Measurements from ENCODE around the gene DGCR8. TPM values are rescaled to one million over a fixed set of nuclear protein-coding genes. Genes with fewer than 3 reads are reported as not detected.
A peak's percentile ranks its signal among the peaks of the same experiment; 100 is the strongest.

The DGCR8 gene
- total RNA-seq, 3 donors from 2014 or later: 56.2 to 65.3 (median 60.9) TPM

- Mint-ChIP-seq H3K4me1 (ENCODE audit: low read depth) (peaks cover 41% of the 10 kb centered on the region), H3K27me3 (ENCODE audit: low read depth) (no peaks in the 10 kb centered on the region), H3K4me3 (peak overlapping the region; percentile 80), H3K9me3 (no peaks in the 10 kb centered on the region), H3K36me3 (ENCODE audit: insufficient read depth) (peaks cover under 1% of the 10 kb centered on the region)
- no peak for ATAC-seq
- DNase-seq: no peak
Observed at GRCh38 chr22:20132686-20133246, 52.7 kb downstream of the DGCR8 start.

DNA sequence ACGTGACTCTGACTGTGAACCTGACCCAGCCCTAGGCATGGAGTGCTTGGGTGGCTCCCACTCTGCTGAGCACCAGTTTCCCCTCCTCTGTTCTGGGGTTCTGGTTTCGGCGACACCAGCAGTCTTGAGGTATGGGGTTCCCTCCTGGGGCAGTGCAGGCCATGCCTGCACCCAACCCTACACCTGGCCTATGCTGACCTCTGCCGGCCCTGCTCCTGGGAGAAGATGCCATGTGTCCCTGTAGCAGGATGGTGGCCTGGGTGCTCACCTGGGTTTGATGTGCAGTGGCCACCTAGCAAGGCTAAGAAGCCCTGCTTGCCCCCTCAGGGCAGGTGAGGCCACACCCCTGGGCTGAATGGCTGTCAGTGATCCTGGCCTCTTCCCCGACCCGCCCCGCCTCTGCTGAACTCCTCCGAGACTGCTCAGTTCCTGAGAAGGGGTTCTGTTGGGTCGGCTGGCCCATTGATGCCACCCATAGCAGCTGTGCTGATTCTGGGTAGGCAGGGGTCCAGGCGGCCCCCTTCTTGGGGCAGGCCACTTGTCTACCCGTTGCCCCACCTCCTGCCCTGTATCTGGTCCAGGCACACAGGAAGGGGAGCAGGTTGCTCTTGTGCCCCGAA lies 54.0 kb downstream of the DGCR8 start:
- DNase-seq (no peak), ATAC-seq (no peak)
- Mint-ChIP-seq H3K9me3 (no peaks in the 10 kb centered on the region), H3K4me1 (ENCODE audit: low read depth) (peaks cover 42% of the 10 kb centered on the region), H3K36me3 (ENCODE audit: insufficient read depth) (no peaks in the 10 kb centered on the region), H3K4me3 (peak overlapping the region; percentile 80), H3K27me3 (ENCODE audit: low read depth) (no peaks in the 10 kb centered on the region)

DNA sequence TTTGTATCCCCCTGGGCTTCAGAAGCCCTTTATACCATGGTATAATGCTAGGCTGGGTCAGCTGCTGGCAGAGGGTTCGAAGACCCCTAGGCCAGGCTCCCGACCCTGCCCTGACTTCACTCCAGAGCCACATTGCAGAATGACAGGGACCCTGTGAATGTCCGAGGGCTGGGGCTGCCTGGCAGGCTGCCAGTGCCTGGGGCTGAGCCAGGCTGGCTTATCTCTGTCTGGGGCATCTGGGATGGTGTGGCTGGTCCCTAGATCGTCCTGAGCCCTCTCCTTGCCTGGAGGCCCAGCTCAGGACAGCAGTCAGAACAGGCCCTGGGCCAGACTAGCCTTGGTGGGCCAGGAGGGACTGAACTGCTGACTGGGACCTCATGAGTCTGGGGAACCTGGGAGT lies 55.2 kb downstream of the DGCR8 start:
- peaks cover 36% of the 10 kb centered on the region for H3K4me1 Mint-ChIP-seq (ENCODE audit: low read depth)

GRCh38 chr22:20135806-20136602 lies 56.0 kb downstream of the DGCR8 start:
- Mint-ChIP-seq H3K9me3 (no peaks in the 10 kb centered on the region), H3K4me1 (ENCODE audit: low read depth) (peaks cover 36% of the 10 kb centered on the region), H3K4me3 (no peak overlapping the region), H3K27me3 (ENCODE audit: low read depth) (no peaks in the 10 kb centered on the region), H3K36me3 (ENCODE audit: insufficient read depth) (no peaks in the 10 kb centered on the region)
- no peak for ATAC-seq
- DNase-seq: no peak

More for the DNA sequence above, 55.2 kb downstream of the DGCR8 start:
- DNase-seq (no peak), ATAC-seq (no peak)
- Mint-ChIP-seq H3K9me3 (no peaks in the 10 kb centered on the region), H3K27me3 (ENCODE audit: low read depth) (no peaks in the 10 kb centered on the region), H3K4me3 (no peak overlapping the region), H3K36me3 (ENCODE audit: insufficient read depth) (no peaks in the 10 kb centered on the region)

- ATAC-seq: no peak
- DNase-seq: no peak
- H3K4me1 Mint-ChIP-seq (ENCODE audit: low read depth): peaks cover 36% of the 10 kb centered on the region
- H3K4me3 Mint-ChIP-seq: no peak overlapping the region
- H3K27me3 Mint-ChIP-seq (ENCODE audit: low read depth): no peaks in the 10 kb centered on the region
- no peaks in the 10 kb centered on the region for H3K9me3 Mint-ChIP-seq
- H3K36me3 Mint-ChIP-seq (ENCODE audit: insufficient read depth): no peaks in the 10 kb centered on the region
Observed at GRCh38 chr22:20136603-20136873, 56.5 kb downstream of the DGCR8 start.

GRCh38 chr22:20137113-20137512 lies 57.1 kb downstream of the DGCR8 start:
- Mint-ChIP-seq H3K4me1 (ENCODE audit: low read depth) (peaks cover 36% of the 10 kb centered on the region), H3K27me3 (ENCODE audit: low read depth) (no peaks in the 10 kb centered on the region), H3K36me3 (ENCODE audit: insufficient read depth) (no peaks in the 10 kb centered on the region), H3K9me3 (no peaks in the 10 kb centered on the region), H3K4me3 (no peak overlapping the region)
- DNase-seq (no peak), ATAC-seq (no peak)

GRCh38 chr22:20137671-20138416 lies 57.8 kb downstream of the DGCR8 start:
- H3K36me3 Mint-ChIP-seq (ENCODE audit: insufficient read depth): no peaks in the 10 kb centered on the region
- no peak for DNase-seq
- H3K4me1 Mint-ChIP-seq (ENCODE audit: low read depth): peaks cover 31% of the 10 kb centered on the region
- no peak for ATAC-seq
- H3K27me3 Mint-ChIP-seq (ENCODE audit: low read depth): no peaks in the 10 kb centered on the region
- no peak overlapping the region for H3K4me3 Mint-ChIP-seq
- H3K9me3 Mint-ChIP-seq: no peaks in the 10 kb centered on the region

- DNase-seq (no peak), ATAC-seq (no peak)
- Mint-ChIP-seq H3K27me3 (ENCODE audit: low read depth) (no peaks in the 10 kb centered on the region), H3K4me1 (ENCODE audit: low read depth) (peaks cover 27% of the 10 kb centered on the region), H3K9me3 (no peaks in the 10 kb centered on the region), H3K36me3 (ENCODE audit: insufficient read depth) (no peaks in the 10 kb centered on the region), H3K4me3 (no peak overlapping the region)
Observed at GRCh38 chr22:20138417-20138738, 58.3 kb downstream of the DGCR8 start.

- Mint-ChIP-seq H3K27me3 (ENCODE audit: low read depth) (no peaks in the 10 kb centered on the region), H3K36me3 (ENCODE audit: insufficient read depth) (peaks cover under 1% of the 10 kb centered on the region), H3K4me3 (no peak overlapping the region), H3K9me3 (no peaks in the 10 kb centered on the region), H3K4me1 (ENCODE audit: low read depth) (peaks cover 24% of the 10 kb centered on the region)
- ATAC-seq (no peak), DNase-seq (no peak)
Observed at GRCh38 chr22:20138868-20139267, 58.8 kb downstream of the DGCR8 start.

DNA sequence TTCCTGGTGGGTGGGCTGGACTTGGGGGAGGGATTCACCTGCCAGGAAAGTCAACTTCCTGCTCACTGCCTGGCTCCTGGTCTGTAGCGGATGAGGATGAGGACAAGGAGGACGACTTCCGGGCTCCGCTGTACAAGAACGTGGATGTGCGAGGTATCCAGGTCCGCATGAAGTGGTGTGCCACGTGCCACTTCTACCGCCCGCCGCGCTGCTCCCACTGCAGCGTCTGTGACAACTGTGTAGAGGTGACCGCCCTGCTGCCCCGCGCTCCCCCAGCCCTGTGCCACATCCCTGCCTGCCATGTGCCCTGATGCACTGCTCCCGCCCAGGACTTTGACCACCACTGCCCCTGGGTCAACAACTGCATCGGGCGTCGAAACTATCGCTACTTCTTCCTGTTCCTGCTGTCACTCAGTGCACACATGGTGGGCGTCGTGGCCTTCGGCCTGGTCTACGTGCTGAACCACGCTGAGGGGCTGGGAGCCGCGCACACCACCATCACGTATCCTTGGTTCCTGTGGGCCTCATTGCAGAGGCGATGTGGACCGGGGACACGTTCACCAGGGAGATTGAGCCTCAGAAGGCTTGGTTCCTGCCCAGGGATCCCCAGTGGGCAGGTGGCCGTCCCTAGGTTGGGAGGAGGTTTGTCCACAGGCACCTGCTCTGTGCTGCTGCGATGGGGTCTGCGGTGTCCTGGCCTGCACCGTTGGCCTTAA lies 59.5 kb downstream of the DGCR8 start:
- ATAC-seq (no peak), DNase-seq (no peak)
- peaks cover 4% of the 10 kb centered on the region for H3K36me3 Mint-ChIP-seq (ENCODE audit: insufficient read depth)
- H3K4me3 Mint-ChIP-seq: no peak overlapping the region
- H3K4me1 Mint-ChIP-seq (ENCODE audit: low read depth): peaks cover 18% of the 10 kb centered on the region
- H3K9me3 Mint-ChIP-seq: no peaks in the 10 kb centered on the region
- no peaks in the 10 kb centered on the region for H3K27me3 Mint-ChIP-seq (ENCODE audit: low read depth)

DNA sequence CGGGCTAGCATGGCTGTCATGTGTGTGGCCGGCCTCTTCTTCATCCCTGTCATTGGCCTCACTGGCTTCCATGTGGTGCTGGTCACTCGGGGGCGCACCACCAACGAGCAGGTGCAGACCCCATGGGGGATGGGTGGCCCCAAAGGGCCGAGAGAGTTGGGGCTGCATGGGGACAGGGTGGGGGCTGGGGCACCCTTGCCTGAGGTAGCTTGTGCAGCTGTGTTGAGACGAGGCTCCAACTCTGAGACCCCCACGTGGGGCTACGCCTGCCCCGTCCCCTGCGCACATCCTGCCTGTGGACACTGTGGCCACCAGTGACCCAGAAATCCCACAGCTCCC lies 60.0 kb downstream of the DGCR8 start:
- no peak overlapping the region for H3K4me3 Mint-ChIP-seq
- H3K27me3 Mint-ChIP-seq (ENCODE audit: low read depth): no peaks in the 10 kb centered on the region
- no peaks in the 10 kb centered on the region for H3K9me3 Mint-ChIP-seq
- H3K4me1 Mint-ChIP-seq (ENCODE audit: low read depth): peaks cover 14% of the 10 kb centered on the region
- ATAC-seq (no peak), DNase-seq (no peak)
- peaks cover 4% of the 10 kb centered on the region for H3K36me3 Mint-ChIP-seq (ENCODE audit: insufficient read depth)

- no peak for DNase-seq
- ATAC-seq: no peak
- Mint-ChIP-seq H3K36me3 (ENCODE audit: insufficient read depth) (peaks cover 4% of the 10 kb centered on the region), H3K27me3 (ENCODE audit: low read depth) (no peaks in the 10 kb centered on the region), H3K9me3 (no peaks in the 10 kb centered on the region), H3K4me1 (ENCODE audit: low read depth) (peaks cover 12% of the 10 kb centered on the region), H3K4me3 (no peak overlapping the region)
Observed at GRCh38 chr22:20140521-20140964, 60.5 kb downstream of the DGCR8 start.

DNA sequence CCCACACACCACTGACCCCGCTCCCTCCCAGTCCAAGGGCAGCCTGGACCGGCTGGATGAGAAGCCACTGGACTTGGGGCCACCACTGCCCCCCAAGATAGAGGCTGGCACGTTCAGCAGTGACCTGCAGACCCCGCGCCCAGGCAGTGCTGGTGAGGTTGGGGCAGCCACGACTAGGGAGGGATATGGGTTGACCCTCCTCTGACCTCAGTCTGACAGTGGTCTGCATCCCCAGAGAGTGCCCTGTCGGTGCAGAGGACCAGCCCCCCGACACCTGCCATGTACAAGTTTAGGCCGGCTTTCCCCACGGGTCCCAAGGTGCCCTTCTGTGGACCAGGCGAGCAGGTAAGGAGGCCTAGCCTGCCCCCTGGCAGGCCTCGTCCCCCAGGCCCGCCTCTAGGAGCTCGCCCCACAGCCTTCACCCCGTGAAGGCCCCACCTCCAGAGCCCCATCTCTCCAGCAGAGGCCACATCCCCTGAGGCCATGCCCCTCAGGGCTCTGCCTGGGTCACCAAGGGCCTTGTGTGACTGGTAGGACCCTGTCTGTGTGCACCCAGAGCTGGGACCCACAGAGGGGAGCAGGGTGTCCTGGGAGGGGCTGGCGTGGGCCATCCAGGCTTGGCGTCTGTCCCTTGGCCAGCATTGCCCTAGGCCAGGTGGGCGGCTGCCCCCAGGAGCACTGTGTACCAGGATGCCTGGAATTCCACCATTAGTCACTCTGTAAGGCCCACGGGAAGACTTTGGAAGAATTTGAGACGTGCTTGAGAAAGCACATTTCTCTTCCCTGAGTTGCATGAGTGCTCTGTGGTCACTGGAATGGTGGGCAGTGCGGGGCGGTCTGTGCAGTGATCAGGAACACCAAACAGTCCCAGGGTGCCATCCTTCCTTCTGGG lies 61.4 kb downstream of the DGCR8 start:
- H3K9me3 Mint-ChIP-seq: no peaks in the 10 kb centered on the region
- DNase-seq (no peak), ATAC-seq (no peak)
- peaks cover 4% of the 10 kb centered on the region for H3K36me3 Mint-ChIP-seq (ENCODE audit: insufficient read depth)
- H3K27me3 Mint-ChIP-seq (ENCODE audit: low read depth): no peaks in the 10 kb centered on the region
- H3K4me3 Mint-ChIP-seq: no peak overlapping the region
- peaks cover 10% of the 10 kb centered on the region for H3K4me1 Mint-ChIP-seq (ENCODE audit: low read depth)
